GM18498 (cell line): ENCODE results near the gene VEPH1.

Experiments
- ATAC-seq: cut with Tn5 transposase; IDR thresholded peaks from one replicate; pipeline ENCODE4 v1.9.1; 2021; ENCODE audit warnings: mild to moderate bottlenecking, moderate library complexity; ENCODE audit not compliant: unreplicated experiment

Gene VEPH1

GRCh38 chr3:157502916-157503595, at the start of gene VEPH1:
TSS of gene VEPH1 (minus strand) at chr3:157503416. CDS start at chr3:157495349, 8,067 bp downstream.
- ATAC-seq, result no peak

GRCh38 chr3:157551961-157552360, 48.7 kb upstream of the VEPH1 start:
- no peak for ATAC-seq

- ATAC-seq, result no peak
These were observed 46.3 kb upstream of the VEPH1 start for GRCh38 chr3:157549498-157549897.

DNA sequence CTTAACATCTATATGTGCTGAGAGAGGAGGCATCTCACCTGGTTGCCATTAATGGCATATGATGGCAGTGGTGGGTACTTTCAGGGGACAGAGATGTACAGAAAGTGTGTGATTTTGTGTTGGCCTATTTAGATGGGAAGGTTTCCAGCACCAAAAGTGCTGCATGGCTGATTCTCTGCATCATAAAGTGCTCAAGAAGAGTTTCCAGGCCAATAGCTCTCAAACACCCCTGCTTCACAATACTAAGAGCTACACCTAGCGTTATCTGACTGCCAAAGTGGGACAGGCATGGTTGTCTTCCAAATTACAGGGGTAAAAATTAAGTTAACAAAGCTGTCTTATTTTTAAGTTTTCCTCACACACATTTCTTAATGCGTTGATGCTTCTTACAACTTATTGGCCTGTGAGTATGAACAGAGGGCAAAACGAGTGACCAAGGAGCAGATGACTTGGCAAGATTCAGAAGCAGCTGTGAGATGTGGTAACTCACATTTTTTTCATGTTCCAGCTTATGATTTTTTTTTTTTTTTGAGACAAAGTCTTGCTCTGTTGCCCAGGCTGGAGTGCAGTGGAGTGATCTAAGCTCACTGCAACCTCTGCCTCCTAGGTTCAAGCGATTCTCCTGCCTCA, 41.4 kb upstream of the VEPH1 start:
- ATAC-seq, result no peak

DNA sequence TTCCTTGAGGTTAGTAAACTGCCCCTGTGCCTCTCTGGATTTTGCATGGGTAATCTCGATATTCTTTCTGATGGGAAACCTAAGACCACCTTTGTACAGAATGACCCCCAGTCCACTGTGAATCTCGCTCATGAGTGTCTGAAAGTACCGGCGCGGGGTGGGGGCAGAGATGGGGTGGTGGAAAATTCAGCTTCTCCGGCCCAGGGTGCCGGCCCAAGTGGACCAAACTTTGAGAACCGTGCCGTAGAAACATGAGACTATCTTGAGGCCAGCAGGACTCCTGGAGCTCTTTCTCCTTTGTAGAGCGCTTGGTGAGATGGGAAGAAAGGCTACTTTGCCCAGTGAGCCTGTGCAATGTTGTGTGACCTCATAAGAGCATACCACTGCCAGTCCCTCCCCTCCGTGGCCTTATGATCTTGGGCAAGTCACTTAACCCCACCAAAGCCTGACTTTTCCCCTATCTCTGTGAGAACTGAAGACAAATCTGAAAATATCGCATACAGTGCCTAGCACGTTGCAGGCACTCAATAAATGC, 40.4 kb upstream of the VEPH1 start:
- no peak for ATAC-seq

GRCh38 chr3:157542711-157543500, 39.7 kb upstream of the VEPH1 start:
- no peak for ATAC-seq

DNA sequence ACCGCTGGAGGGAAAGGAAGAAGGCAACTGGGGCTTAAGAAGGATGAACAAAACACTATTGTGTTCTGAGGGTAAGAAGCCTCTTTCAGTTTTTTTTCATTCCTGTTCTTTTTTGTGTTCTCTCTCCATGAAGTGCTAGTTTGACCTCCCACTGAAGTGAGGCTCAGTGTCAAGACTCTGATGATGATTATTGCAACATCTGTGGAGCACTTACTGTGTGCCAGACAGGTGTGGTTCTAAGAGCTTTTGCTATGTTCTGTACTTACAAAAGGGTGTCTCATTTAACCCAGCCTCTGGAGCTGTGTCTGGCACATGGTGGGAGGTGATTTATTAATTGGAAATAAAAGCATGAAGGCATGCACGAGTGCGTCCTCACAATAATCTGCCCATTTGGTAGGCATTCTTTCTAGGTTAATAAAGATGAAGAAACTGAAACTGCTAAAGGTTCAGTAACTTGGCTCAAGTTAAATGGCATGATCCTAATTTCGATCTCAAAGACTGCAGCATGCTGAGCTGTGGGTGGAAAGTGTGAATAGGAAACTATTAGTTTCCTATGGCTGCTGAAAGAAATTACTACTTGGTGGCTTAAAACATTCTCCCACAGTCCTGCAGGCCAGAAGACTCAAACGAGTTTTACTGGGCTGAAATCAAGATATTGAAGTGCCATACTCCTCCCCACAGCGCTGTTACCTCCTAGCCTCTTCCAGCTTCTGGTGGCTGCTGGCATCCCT, 38.5 kb upstream of the VEPH1 start:
- no peak for ATAC-seq

DNA sequence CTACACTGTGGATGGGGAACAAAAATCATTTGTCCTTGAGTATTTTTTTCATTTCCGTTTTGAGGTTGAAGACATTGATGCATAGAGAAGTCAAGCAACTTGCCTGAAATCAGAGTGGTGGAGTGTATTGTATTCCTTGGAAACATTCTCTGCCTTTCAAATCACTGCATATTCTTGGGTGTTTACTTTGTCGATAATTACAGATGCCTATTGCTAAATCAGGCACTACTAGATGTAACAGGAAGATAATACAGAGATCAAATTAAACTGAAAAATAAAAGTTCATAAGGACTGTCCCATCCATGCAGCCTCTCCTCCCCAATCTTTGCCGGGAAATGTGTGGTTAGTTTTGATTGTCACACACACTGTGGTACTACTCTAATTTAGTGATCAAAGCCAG, 37.4 kb upstream of the VEPH1 start:
- no peak for ATAC-seq

- ATAC-seq, result no peak
These were observed 32.5 kb upstream of the VEPH1 start for GRCh38 chr3:157535667-157536066.

- no peak for ATAC-seq
These were observed 31.5 kb upstream of the VEPH1 start for GRCh38 chr3:157534725-157535161.

- no peak for ATAC-seq
These were observed 30.3 kb upstream of the VEPH1 start for GRCh38 chr3:157533298-157534070.

DNA sequence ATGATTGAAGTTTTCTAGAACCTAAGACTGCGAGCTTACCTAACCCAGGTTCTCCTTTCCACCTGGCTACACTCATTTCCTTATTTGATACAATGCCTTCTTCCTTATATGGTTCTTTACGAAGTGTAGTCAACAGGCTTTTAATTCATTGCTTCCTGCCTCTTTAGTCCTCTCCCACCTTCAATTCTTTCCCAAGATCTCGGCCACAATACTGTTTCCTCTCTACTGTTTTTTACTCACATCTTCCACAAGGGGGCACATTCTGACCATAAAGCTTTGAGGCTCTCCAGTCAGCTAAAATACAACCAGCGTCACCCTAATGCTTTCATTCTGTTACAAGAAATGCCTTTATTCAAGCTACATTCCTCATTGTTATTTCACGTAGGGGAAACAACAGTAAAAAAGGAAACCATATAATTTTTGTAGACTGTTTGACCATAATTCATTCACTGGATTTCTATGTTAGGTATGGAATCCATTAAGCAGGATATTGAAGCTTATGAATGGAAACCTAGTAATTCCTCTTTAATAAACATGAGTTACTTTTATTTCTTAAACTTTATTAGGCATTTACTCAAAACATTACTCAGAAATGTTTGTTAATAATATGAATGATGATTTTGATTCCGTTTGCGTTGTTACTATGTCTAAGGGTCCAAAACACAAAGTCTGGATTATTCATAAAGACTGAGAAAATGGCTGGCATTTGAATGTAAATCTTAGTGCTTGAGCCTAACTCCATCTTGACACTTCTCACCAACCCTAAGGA, 29.5 kb upstream of the VEPH1 start:
- ATAC-seq, result peak; percentile 87

GRCh38 chr3:157531771-157532170, 28.6 kb upstream of the VEPH1 start:
- no peak for ATAC-seq

DNA sequence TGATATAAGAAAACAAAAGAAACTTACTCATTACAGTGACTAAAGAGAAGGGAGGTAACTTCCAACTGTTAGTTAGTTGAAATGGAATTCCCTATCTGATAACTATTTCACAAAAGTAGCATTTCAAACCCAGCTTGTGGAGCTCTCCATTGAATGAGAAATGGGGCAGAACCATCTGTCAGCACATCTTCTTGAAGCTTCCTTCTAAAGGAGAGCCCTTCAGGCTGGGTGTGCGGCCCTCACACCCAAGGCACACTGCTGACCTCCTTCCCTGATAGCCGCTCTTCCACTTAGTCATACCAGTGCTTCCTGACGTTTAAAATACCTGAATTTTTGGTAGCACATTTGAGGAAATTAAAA, 28.1 kb upstream of the VEPH1 start:
- ATAC-seq, result no peak

DNA sequence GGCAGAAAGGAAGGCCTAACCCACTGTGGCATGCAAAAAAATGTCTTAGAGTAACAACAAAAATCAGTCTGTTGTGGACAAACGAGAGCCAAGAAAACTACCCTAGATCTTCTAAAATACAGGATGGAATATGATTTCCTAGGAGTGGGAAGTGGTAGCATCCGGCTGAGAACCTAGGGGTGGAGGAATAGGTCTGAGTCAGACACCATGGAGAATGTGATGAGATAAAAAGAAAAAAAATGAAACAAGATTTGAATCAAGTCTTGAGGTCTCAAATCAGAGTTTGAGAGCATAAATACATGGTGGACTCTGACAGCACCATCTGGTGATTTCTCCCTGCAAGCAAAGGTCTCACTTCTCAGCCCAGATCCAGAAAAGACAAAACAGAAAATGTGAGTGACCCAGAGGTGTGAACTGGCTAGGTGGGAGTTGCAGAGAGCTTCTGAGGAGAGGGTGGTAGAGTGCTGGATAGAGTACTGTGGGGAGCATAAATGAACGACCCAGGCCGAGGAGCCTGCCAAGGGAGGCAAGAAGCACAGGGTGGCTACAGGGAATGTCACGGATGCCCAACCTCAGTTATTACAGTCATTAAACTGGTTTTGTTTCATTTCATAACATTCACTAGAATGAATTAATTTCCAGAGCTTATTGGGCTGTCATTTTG, 27.6 kb upstream of the VEPH1 start:
- no peak for ATAC-seq

GRCh38 chr3:157529751-157530150, 26.5 kb upstream of the VEPH1 start:
- no peak for ATAC-seq

DNA sequence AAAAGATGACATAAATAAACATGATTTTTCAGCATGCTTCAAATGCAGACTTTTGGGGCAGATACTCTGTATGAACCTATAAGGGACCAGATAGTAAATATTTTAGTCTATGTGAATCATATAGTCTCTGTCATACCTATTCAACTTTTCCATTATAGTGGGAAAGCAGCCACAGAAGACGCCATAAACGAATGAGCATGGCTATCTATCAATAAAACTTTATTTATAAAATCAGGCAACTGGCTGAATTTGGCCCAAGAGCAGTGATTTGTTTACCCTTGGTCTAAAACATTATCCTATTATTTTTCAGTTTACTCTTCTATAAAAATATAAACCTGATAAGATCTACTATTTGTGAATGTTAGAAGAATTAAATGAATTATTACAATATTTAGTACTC, 25.9 kb upstream of the VEPH1 start:
- ATAC-seq, result no peak

DNA sequence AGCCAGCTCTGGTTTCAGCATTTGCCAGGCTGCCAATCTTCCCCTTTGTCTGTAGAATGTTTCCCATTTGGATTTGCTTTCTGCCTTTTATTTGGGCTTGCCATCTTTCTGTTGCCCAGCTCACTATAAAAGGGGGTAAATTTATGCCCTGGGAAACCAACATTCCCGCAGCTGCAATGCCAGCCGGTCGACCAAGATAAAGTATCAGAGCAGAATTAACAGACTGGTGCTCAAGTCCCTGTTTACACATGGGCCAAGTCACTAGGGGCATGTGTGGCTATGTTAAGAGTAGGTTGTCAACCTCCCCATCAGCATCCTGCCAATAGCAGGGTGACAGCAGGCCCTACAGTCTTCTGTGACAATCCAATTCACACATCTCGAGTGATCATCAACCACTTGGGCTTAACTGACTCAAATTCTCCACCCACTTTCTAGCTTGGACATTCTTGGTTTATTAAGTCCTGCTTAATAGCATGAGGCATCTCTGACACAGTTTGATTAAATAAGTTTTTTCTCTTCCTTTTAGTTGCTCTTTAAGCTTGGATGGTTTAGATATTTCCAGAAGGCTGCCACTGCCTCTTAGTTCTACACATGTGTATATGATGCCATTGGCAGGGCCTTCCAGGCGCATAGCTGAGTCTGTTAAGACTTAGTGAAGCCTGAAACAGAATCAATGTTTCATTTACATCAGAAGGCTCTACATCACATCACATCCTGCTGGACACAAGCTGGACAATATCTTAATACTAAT, 24.1 kb upstream of the VEPH1 start:
- ATAC-seq, result no peak
